Activated CD4-positive, alpha-beta T cell treated with anti-CD3 and anti-CD28 coated beads, Interleukin-2, amount 10 ng/mL, durations not matched to agents 7 days and 5 days (primary cell): ENCODE results near the gene TAPBP. TPM values are rescaled to one million over a fixed set of nuclear protein-coding genes. Genes with fewer than 3 reads are reported as not detected.

Experiments
- CTCF ChIA-PET: fragments of 350-600 bp; sonication (Branson Sonifier 250); formaldehyde crosslinking; loops from one replicate; lab custom pipeline; 2021; ENCODE audit warnings: antibody characterized with exemption; lab: Charles Lee
- POLR2A ChIA-PET: fragments of 350-600 bp; sonication (Branson Sonifier 250); formaldehyde crosslinking; loops from one replicate; lab custom pipeline; 2021; ENCODE audit warnings: antibody characterized with exemption; lab: Charles Lee
- DNase-seq: peaks from one replicate; pipeline ENCODE4 v3.0.0-alpha.2; 2020
- H3K27ac Mint-ChIP-seq: one replicate; pipeline ENCODE4 v1.8.0; 2021; ENCODE audit warnings: mild to moderate bottlenecking, moderate library complexity, mixed read lengths
- H3K27me3 Mint-ChIP-seq: one replicate; pipeline ENCODE4 v1.8.0; 2021; ENCODE audit warnings: mixed read lengths
- H3K36me3 Mint-ChIP-seq: one replicate; pipeline ENCODE4 v1.8.0; 2021; ENCODE audit warnings: low read depth, mixed read lengths
- H3K4me1 Mint-ChIP-seq: one replicate; pipeline ENCODE4 v1.8.0; 2021; ENCODE audit warnings: mixed read lengths
- H3K4me3 Mint-ChIP-seq: one replicate; pipeline ENCODE4 v1.8.0; 2021; ENCODE audit warnings: mild to moderate bottlenecking, moderate library complexity, mixed read lengths
- H3K9me3 Mint-ChIP-seq: one replicate; pipeline ENCODE4 v1.8.0; 2021; ENCODE audit warnings: mixed read lengths
- total RNA-seq, 2 experiments: library from RNA; stranded (reverse); gene quantifications; one replicate each; pipeline ENCODE4 v1.2.3, GENCODE V29; 2021

Gene TAPBP
- total RNA-seq, 2 experiments from 2014 or later, result 246 to 263 TPM

DNA sequence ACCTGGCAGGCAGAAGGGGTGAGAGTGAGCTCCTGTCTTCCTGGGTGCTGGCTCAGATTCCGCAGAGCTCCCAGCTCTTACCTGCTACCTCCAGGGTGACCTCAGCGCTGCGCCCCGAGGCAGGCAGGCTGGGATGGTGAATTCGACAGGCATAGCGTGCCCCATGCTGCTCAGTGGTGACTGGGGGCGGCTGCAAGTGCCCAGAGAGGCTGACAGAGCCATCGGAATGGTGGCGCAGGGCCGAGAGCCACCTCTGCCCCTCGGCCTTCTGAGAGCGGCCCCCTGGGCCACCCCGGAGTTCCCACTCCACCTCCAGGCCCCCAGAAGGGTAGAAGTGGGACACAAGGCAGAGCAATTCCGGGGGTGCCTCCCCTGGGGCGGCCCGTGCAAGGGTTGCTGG, 9.7 kb downstream of the TAPBP start:
- ChIA-PET CTCF (no interaction called here), POLR2A (no interaction called here)
- no peaks in the 10 kb centered on the region for H3K9me3 Mint-ChIP-seq
- no peak for DNase-seq
- H3K4me1 Mint-ChIP-seq, result peaks cover 45% of the 10 kb centered on the region
- no peak overlapping the region for H3K27ac Mint-ChIP-seq
- peaks cover 65% of the 10 kb centered on the region for H3K36me3 Mint-ChIP-seq
- no peak overlapping the region for H3K4me3 Mint-ChIP-seq
- H3K27me3 Mint-ChIP-seq, result no peaks in the 10 kb centered on the region

DNA sequence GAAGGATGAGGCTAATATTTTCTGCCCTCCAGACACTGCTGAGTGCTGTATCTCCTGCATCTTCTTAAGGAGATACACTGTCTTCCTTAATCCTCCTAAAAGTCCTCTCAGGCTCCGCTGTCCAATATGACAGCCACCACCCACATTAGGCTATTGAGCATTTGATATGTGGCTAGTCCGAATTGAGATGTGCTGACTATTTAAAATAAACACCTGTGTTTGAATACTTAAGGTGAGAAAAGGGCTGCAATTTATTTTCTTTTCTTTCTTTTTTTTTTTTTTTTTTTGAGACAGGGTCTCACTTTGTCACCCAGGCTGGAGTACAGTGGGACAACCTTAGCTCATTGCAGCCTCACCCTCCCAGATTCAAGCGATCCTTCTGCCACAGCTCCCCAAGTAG, 12.0 kb downstream of the TAPBP start:
- CTCF ChIA-PET, result interaction anchor here (0.7 to 2.1 kb wide), 5 partner anchors 8 to 307 kb away, joined by 3 to 11 read pairs (median 4); no protein-coding TSS in a partner anchor
- peaks cover 57% of the 10 kb centered on the region for H3K36me3 Mint-ChIP-seq

DNA sequence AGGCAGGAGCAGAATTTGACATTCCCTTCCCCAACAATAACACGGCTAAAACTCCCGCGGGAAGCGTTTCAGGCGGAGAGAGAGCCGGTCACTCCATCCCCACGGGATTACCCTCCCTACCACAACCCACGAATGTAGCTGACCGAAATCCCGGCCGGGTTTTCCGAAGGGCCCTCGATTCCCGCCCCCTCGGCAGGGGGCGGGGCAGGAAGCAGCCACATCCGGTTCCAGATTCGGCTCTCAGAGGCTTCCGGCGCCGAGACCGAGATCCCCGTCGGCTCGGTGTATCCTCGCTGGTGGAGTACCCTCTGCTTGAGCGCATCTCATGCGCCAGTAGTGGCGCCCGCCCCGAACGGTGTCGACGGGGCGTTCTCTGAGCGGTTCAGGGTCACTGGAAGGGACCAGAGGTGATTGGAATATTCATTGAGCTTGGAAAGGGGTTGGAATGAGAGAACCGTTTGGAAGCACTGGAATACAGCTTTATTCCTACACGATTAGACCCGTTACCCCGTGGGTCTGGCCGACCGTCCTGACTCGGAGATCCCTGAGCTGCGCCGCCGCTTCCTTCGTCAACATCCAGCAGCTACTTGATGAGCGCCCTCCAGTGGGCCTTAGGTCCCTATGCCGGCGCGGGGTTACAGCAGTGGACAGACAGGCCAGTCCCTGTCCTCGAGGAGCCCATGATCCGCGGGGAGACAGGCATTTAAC, 14.5 kb downstream of the TAPBP start:
- no peaks in the 10 kb centered on the region for H3K27me3 Mint-ChIP-seq
- H3K27ac Mint-ChIP-seq, result peak overlapping the region; percentile 98
- POLR2A ChIA-PET, result interaction anchor here (0.7 to 1.6 kb wide), 3 partner anchors 22 to 48 kb away, joined by 4 to 11 read pairs (median 8); partner anchors contain the start of genes B3GALT4, RPS18 and VPS52
- peak; percentile 96 for DNase-seq
- H3K36me3 Mint-ChIP-seq, result peaks cover 44% of the 10 kb centered on the region
- peak overlapping the region; percentile 93 for H3K4me3 Mint-ChIP-seq
- no peaks in the 10 kb centered on the region for H3K9me3 Mint-ChIP-seq
- CTCF ChIA-PET, result interaction anchor here (0.7 to 1.8 kb wide), 14 partner anchors 9 to 102 kb away, joined by 3 to 11 read pairs (median 4); partner anchors contain the start of genes B3GALT4, PFDN6, RPS18 and VPS52
- peaks cover 44% of the 10 kb centered on the region for H3K4me1 Mint-ChIP-seq

More for the DNA sequence above, 12.0 kb downstream of the TAPBP start:
- H3K9me3 Mint-ChIP-seq, result no peaks in the 10 kb centered on the region
- H3K4me3 Mint-ChIP-seq, result no peak overlapping the region
- H3K4me1 Mint-ChIP-seq, result peaks cover 49% of the 10 kb centered on the region
- DNase-seq, result no peak
- POLR2A ChIA-PET, result interaction anchor here (0.7 kb wide), 1 partner anchor 32 kb away, joined by 14 read pairs; no protein-coding TSS in a partner anchor
- no peaks in the 10 kb centered on the region for H3K27me3 Mint-ChIP-seq
- no peak overlapping the region for H3K27ac Mint-ChIP-seq

DNA sequence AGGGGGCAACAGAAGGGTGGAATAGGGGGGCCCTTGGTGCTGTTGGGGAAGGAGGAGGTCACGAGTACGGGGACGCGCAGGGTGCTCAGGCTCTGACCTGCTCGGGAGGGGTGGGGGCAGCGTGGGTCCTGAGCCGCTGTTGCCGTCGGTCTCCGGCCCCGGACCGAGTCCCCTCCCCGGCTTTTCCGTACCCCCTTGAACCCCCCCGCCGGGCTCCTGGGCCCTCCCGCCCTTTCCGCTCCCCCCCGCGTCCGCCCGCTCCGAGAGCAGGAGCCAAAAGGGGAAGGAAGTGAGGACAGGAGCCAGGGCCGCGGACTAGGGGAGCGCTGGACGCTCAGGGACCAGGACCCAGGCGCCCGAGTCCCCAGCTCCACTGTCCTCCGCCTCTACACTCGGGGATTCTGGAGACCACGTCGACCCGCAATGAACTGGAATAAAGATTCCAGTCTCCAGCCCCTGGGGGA, 15.1 kb downstream of the TAPBP start, which contains the start of gene RGL2:
TSS of gene RGL2 (minus strand) at position 170 of the 464 bp plus-strand sequence. CDS start 332 bp downstream, outside the sequence.
- DNase-seq, result peak; percentile 74
- peaks cover 43% of the 10 kb centered on the region for H3K4me1 Mint-ChIP-seq
- no peaks in the 10 kb centered on the region for H3K27me3 Mint-ChIP-seq
- peak within 1 kb of the TSS; percentile 98 for H3K27ac Mint-ChIP-seq
- POLR2A ChIA-PET, result interaction anchor here (1.4 to 1.6 kb wide), 2 partner anchors 22 to 27 kb away, joined by 8 to 11 read pairs; partner anchors contain the start of genes B3GALT4, RPS18 and VPS52
- CTCF ChIA-PET, result interaction anchor here (0.7 to 1.8 kb wide), 10 partner anchors 9 to 101 kb away, joined by 3 to 10 read pairs (median 6); partner anchors contain the start of genes B3GALT4, PFDN6, RPS18 and VPS52
- peak within 1 kb of the TSS; percentile 93 for H3K4me3 Mint-ChIP-seq
- peaks cover 47% of the 10 kb centered on the region for H3K36me3 Mint-ChIP-seq
- H3K9me3 Mint-ChIP-seq, result no peaks in the 10 kb centered on the region

DNA sequence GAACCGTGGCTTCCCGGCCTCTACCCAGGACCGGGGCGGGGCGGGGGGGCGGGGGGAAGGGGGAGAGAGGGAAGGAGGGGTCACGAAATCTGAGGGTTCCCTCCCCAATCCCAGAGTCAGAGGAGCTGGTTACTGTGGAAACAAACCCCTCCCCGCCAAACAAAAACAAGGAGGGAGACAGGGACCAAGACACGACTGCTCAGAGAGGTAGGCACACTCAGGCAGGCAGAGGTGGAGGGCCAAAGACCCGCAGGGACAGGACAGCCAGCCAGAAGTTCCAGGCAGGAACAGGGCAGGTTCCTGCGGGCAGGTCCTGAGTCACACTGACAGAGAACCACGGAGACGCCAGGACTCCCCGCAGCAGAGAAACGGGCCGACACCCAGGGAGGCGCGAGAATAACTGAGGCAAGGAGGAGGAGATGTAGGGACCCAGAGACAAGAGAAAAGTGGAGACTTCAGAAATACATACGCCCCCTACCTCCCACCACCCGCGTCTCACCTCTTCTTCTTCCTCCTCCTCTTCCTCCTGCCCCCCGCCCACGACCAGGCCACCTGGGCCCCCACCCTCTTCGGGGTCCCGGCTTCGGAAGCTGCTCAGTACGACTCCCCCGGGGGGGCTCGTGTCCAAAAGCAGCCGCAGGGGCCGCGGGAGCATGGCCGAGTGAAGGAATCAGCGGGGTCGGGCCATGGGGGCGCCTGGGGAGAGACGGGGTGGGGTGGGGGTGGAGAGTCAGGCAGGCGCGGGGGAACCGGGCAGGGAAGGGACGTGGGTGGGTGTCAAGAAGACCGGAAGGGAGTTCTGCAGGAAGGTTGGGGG, 15.7 kb downstream of the TAPBP start:
- Mint-ChIP-seq H3K27me3 (no peaks in the 10 kb centered on the region), H3K9me3 (no peaks in the 10 kb centered on the region), H3K27ac (peak overlapping the region; percentile 98), H3K36me3 (peaks cover 42% of the 10 kb centered on the region), H3K4me3 (peak overlapping the region; percentile 93), H3K4me1 (peaks cover 40% of the 10 kb centered on the region)
- ChIA-PET CTCF (interaction anchor here (0.6 to 1.8 kb wide), 3 partner anchors 8 to 93 kb away, joined by 3 to 10 read pairs (median 7); partner anchors contain the start of genes B3GALT4 and PFDN6), POLR2A (interaction anchor here (1.6 kb wide), 1 partner anchor 21 kb away, joined by 8 read pairs; the partner anchor contains the start of gene B3GALT4)
- peak; percentile 85 for DNase-seq

DNA sequence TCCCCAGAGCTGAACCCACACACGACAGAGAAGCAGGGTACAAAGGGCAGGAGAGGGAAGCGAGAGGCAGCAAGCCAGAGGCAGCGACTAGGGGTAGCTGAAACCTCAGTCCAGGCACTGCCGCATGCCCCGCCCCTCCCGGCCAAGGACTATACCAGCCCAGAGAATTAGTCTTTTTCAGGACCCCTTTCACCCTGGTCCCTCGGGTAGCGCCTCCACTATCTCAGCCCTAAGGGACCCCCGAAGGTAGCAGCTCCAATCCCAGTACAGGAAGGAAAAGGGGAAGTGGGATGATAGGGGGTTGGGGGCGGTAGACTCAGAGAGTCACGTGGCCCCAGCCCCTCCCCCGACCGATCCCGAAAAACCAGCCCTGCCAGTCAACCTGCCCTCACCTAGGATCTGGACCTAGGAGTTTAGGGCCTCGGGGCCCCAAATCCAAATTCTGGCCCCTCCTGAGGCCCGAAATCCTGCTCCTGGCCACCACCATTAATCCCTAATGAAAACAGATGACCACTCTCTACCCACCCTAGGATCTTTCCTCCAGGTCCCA, 16.4 kb downstream of the TAPBP start:
- no peak for DNase-seq
- Mint-ChIP-seq H3K27me3 (no peaks in the 10 kb centered on the region), H3K4me3 (peak overlapping the region; percentile 93), H3K9me3 (no peaks in the 10 kb centered on the region), H3K4me1 (peaks cover 40% of the 10 kb centered on the region), H3K27ac (no peak overlapping the region), H3K36me3 (peaks cover 40% of the 10 kb centered on the region)
- POLR2A ChIA-PET, result no interaction called here
- CTCF ChIA-PET, result interaction anchor here (0.6 to 2.1 kb wide), 2 partner anchors 20 to 93 kb away, joined by 3 to 11 read pairs; partner anchors contain the start of gene B3GALT4

DNA sequence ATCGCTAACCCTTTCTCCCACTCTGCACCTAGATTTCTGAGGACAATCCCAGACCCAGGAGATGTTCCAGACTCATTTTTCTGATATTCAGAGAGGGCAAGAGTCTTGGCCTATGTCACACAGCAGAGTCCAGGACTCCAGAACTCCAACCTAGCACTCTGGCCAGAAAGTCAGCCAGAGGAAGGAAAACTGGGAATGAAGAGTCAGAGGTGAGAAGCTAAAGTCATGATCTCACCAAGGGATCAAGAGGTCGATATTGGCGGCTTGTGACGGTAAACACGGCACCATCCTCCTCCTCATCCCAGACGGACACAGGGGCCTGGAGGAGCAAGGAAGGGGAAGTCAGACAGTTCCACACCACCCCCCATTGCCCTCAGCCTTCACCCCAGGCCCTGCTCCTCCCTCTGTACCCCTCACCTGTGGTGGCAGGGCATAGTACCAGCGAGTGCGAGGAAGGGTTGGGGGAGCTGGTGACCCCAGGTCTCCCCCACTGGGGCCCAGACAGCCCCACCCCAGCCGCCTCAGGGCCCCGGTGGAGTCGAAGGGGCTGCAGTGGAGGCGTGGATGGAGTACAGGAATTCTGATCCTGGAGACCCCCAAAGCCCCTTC, 17.0 kb downstream of the TAPBP start:
- H3K27me3 Mint-ChIP-seq, result no peaks in the 10 kb centered on the region
- no peaks in the 10 kb centered on the region for H3K9me3 Mint-ChIP-seq
- H3K4me1 Mint-ChIP-seq, result peaks cover 37% of the 10 kb centered on the region
- peaks cover 45% of the 10 kb centered on the region for H3K36me3 Mint-ChIP-seq
- peak overlapping the region; percentile 93 for H3K4me3 Mint-ChIP-seq
- CTCF ChIA-PET, result interaction anchor here (1.0 to 2.1 kb wide), 3 partner anchors 10 to 48 kb away, joined by 3 to 11 read pairs (median 4); partner anchors contain the start of gene B3GALT4
- no peak for DNase-seq
- POLR2A ChIA-PET, result no interaction called here
- H3K27ac Mint-ChIP-seq, result no peak overlapping the region

DNA sequence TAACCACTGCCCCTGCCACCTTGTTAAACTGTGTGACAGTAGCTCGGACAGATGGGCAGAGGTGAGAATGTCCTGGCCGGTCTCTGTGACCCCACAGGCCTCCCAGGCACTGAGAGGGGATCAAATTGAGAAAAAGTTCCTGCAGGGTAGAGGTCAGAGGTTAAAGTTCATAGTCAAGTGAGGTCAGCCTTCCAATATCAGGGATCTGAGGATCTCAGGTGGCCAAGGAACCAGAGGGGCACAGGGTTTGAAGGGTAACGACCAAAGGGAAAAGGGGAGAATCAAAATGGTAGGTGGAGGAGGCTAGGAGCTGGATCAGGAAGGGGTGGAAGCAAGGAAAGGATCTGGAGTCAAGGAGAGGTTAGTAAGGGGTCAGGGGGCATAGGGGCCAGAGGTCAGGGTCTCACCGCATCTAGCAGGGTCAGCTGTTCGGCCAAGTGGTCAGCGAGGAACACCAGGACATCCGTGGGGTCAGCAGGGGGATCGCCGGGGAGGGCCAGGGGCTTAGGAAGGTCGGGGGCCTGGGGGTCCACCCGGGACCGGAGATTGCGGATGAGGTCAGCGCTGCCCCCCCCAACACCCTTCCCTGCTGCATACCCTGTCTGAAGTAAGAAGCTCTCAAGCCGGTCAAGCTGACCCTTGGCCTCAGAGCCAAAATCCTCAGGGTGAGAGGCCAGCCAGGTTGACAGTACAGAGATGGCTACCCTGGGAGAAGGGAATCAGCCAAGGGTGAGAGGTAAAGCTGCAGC, 18.1 kb downstream of the TAPBP start:
- peak; percentile 4 for DNase-seq
- Mint-ChIP-seq H3K4me3 (peak overlapping the region; percentile 25), H3K4me1 (peaks cover 35% of the 10 kb centered on the region), H3K27me3 (no peaks in the 10 kb centered on the region), H3K9me3 (no peaks in the 10 kb centered on the region), H3K36me3 (peaks cover 43% of the 10 kb centered on the region), H3K27ac (peak overlapping the region; percentile 28)
- ChIA-PET CTCF (interaction anchor here (1.0 to 2.1 kb wide), 3 partner anchors 11 to 47 kb away, joined by 3 to 11 read pairs (median 4); partner anchors contain the start of gene B3GALT4), POLR2A (interaction anchor here (0.6 kb wide), 1 partner anchor 14 kb away, joined by 3 read pairs; no protein-coding TSS in a partner anchor)

DNA sequence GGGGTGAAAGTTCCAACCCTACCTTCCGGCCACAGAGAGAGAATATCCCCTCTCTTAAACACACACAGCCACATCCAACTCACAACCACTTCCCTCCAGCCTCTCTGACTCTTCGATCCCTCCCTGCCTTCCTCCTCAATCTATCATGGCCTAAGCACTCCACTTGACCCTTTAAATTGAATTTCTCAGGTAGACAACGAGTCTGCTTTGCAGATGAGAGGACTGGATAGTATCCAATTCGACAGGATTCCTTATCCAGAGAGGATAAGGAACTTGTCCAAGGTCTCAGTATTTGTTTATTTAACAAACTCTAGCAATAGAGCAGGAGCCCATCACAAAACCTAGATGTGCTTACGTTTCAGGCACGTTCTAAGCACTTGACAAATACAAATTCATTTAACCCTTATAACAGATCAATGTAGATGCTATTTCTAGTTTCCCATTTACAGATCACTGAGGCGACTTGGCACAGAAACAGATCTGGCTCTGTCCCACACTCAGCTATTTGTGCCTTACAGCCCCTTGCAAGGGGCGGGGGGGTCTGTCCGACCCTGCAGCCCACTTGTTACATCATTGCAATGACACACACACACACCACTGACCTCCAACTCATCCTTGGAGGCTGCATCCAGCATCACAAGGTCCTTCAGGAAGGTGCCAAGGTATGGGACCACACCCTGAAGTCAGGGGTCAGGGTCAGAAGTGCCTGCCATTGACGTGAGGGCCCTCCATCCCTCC, 19.6 kb downstream of the TAPBP start:
- no peak overlapping the region for H3K27ac Mint-ChIP-seq
- no peaks in the 10 kb centered on the region for H3K27me3 Mint-ChIP-seq
- H3K4me3 Mint-ChIP-seq, result no peak overlapping the region
- peaks cover 36% of the 10 kb centered on the region for H3K4me1 Mint-ChIP-seq
- no peaks in the 10 kb centered on the region for H3K9me3 Mint-ChIP-seq
- CTCF ChIA-PET, result no interaction called here
- H3K36me3 Mint-ChIP-seq, result peaks cover 31% of the 10 kb centered on the region
- DNase-seq, result no peak
- POLR2A ChIA-PET, result no interaction called here

DNA sequence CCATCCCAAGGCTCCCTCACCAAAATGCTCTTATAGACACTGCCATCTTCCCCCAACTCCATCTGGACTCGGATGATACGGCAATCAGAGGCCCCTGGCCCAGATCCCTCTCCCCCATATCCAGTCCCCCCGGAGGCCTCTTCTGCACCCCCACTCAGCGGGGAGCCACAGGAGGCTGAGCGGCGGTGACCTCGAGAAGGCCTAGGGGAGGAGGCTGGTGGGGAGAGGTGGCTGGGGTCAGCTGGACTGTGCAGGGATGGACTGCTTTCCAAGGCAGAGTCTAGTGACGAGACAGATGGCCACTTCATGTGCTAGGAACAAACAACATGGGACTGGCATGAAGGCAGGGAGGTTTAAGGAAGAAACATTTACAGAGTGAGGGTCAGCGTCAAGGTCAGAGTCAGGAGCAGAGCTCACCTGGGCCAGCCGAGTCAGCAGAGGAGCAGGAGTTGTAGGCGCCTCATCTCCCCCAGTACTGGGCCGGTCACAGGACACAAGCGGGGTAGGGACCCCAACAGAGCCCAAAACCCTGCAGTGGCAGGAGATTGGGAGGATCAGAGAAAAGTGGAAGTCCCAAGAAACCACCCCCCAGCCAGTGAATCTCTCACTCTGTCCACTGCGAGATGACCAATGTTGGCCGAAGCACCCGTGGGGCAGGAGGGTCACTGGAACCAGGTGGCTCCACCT, 20.7 kb downstream of the TAPBP start:
- no peak overlapping the region for H3K27ac Mint-ChIP-seq
- H3K4me3 Mint-ChIP-seq, result no peak overlapping the region
- DNase-seq, result no peak
- H3K4me1 Mint-ChIP-seq, result peaks cover 42% of the 10 kb centered on the region
- POLR2A ChIA-PET, result no interaction called here
- CTCF ChIA-PET, result interaction anchor here (1.4 to 1.5 kb wide), 2 partner anchors 16 to 27 kb away, joined by 5 read pairs; partner anchors contain the start of gene B3GALT4
- no peaks in the 10 kb centered on the region for H3K27me3 Mint-ChIP-seq
- H3K9me3 Mint-ChIP-seq, result no peaks in the 10 kb centered on the region
- H3K36me3 Mint-ChIP-seq, result peaks cover 32% of the 10 kb centered on the region
